H1 (cell line): ENCODE data around the gene CEP350. TPM values are rescaled to one million over a fixed set of nuclear protein-coding genes. Genes with fewer than 3 reads are reported as not detected.

ENCODE experiments used
- polyA plus RNA-seq, 7 experiments: library from polyadenylated mRNA; depleted of rRNA in 3 of 7; stranded (reverse) in 5 of 7; unstranded in 2 of 7; fragments of >200 nt in 5 of 7; fragments of 200-250 nt in 2 of 7; gene quantifications; 1 replicate in 5 of 7; 2 replicates in 1 of 7; 4 replicates in 1 of 7; pipeline versions ENCODE4 v1.2.1 to v1.2.3, GENCODE V29; 2011 to 2013; ENCODE audit warnings: missing spikeins in 2 of 7, mixed read lengths in 2 of 7
- total RNA-seq: library from RNA; stranded (reverse); fragmentation: NEBNext Ultra II Directional; extraction: Animal tissue kit (Norgen Biotek cat#: 25700); gene quantifications from 2 replicates; pipeline ENCODE4 v1.2.1, GENCODE V29; 2021

CEP350 gene
- total and polyA plus RNA-seq, 2 of the 8 experiments (the other 6 are each of a cell fraction or from before 2014, with no cell fraction given): 5.6 to 39.4 TPM

Other genes with a start within 250 kb of the CEP350 start
- gene FAM163A, start 211.5 kb upstream of the CEP350 start, total RNA-seq: 0.13 TPM in 2 replicates
- gene FAM163A, start 211.5 kb upstream of the CEP350 start, polyA plus RNA-seq (2011; rRNA removed): 0.18 and 0.28 TPM in 2 replicates
- 72.0 and 75.2 TPM in 2 replicates for gene TOR1AIP2, start 77.0 kb upstream of the CEP350 start, total RNA-seq
- gene TOR1AIP2, start 77.0 kb upstream of the CEP350 start, polyA plus RNA-seq (2011; rRNA removed): 7.8 and 12.1 TPM in 2 replicates
- gene TOR1AIP1, start 72.5 kb upstream of the CEP350 start, total RNA-seq: 22.0 and 22.8 TPM in 2 replicates
- 4.1 and 5.7 TPM in 2 replicates for gene TOR1AIP1, start 72.5 kb upstream of the CEP350 start, polyA plus RNA-seq (2011; rRNA removed)
- gene QSOX1, start 200.1 kb downstream of the CEP350 start, total RNA-seq: 120 and 123 TPM in 2 replicates
- 97.7 and 138 TPM in 2 replicates for gene QSOX1, start 200.1 kb downstream of the CEP350 start, polyA plus RNA-seq (2011; rRNA removed)